Mucosa of stomach (tissue), 1 donor: ENCODE data around the gene GDF11.

Experiments
- H3K27me3 ChIP-seq: one replicate; pipeline ENCODE4 v1.7.0; 2013; ENCODE audit warnings: mild to moderate bottlenecking, low read length; ENCODE audit not compliant: control insufficient read depth, insufficient read depth
- H3K36me3 ChIP-seq: one replicate; pipeline ENCODE4 v1.7.0; 2013; ENCODE audit warnings: low read length; ENCODE audit not compliant: control insufficient read depth, insufficient read depth
- H3K4me1 ChIP-seq: one replicate; pipeline ENCODE4 v1.7.0; 2013; ENCODE audit warnings: mild to moderate bottlenecking, low read length; ENCODE audit not compliant: control insufficient read depth, insufficient read depth
- H3K4me3 ChIP-seq: one replicate; pipeline ENCODE4 v1.7.0; 2013; ENCODE audit warnings: low read length
- H3K9ac ChIP-seq: one replicate; pipeline ENCODE4 v1.7.0; 2013; ENCODE audit warnings: mild to moderate bottlenecking, low read length, moderate library complexity
- H3K9me3 ChIP-seq: one replicate; pipeline ENCODE4 v1.7.0; 2013; ENCODE audit warnings: mild to moderate bottlenecking, low read length, moderate library complexity; ENCODE audit not compliant: control insufficient read depth
- donor health status: Pancreatic carcinoma.

Gene GDF11

DNA sequence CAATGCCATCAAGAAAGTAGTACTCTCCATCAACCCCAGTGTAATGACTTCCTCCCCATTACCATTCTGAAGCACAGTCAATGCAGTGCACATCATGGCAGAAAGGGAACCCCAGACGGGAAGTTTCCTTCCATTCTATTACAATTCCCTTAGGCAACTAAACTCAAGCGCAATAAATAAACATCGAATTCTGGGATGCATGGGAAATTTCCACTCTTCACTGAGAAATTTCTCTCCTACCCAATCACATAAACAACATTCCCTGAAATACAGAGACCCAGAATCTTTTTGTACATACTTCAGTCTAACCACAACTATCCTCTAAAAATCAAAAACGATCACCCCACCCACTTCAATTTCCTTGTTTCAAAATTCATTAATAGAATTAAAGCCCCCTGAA lies 54.6 kb downstream of the GDF11 start:
- H3K36me3 ChIP-seq: peaks cover 5% of the 10 kb centered on the region
- no peak overlapping the region for H3K4me3 ChIP-seq
- H3K9ac ChIP-seq: no peak overlapping the region
- no peaks in the 10 kb centered on the region for H3K27me3 ChIP-seq
- no peaks in the 10 kb centered on the region for H3K9me3 ChIP-seq
- no peaks in the 10 kb centered on the region for H3K4me1 ChIP-seq
